ENCODE data around the gene MAN1A2. TPM values are rescaled to one million over a fixed set of nuclear protein-coding genes. Genes with fewer than 3 reads are reported as not detected.
A peak's percentile ranks its signal among the peaks of the same experiment; 100 is the strongest.

MAN1A2 gene
- polyA plus RNA-seq, 3 donors, result 4.0 to 10.5 (median 7.2) TPM

GRCh38 chr1:117534995-117535467, 167.8 kb downstream of the MAN1A2 start:
- TF ChIP-seq CTCF (IDR thresholded peaks at IDR 0.05), result peak; percentile 75
- H3K27ac ChIP-seq (ENCODE audit: low read depth in 1 of 2, low read length in 2 of 2), result no peak overlapping the region
- H3K27me3 ChIP-seq (ENCODE audit: control insufficient read depth in 2 of 2, insufficient read depth in 2 of 2, low read length in 2 of 2), result no peaks in the 10 kb centered on the region
- H3K4me1 Mint-ChIP-seq, result peaks cover 1% of the 10 kb centered on the region
- no peak overlapping the region for H2AFZ ChIP-seq (ENCODE audit: insufficient read depth, low read depth, low read length, poor library complexity, severe bottlenecking)
- intact Hi-C loops (cut with micrococcal nuclease), result no loop called here
- peaks cover 0 to 2% (median 1%) of the 10 kb centered on the region in 3 donors for H3K27me3 Mint-ChIP-seq (ENCODE audit: low read depth in 3 of 3)
- no peaks in the 10 kb centered on the region for H3K79me2 ChIP-seq (ENCODE audit: insufficient read depth, low read length)
- no peaks in the 10 kb centered on the region for H3K36me3 Mint-ChIP-seq
- H3K4me2 ChIP-seq (replicated peaks; ENCODE audit: extremely low read depth, low read length, poor library complexity, severe bottlenecking), result no peak overlapping the region
- H3K9me3 ChIP-seq (replicated peaks in 1 of 2; ENCODE audit: control insufficient read depth in 1 of 2, insufficient read depth in 1 of 2, low read length in 2 of 2), result no peaks in the 10 kb centered on the region
- no peak overlapping the region for H3K27ac Mint-ChIP-seq
- no peaks in the 10 kb centered on the region for H3K4me1 ChIP-seq (ENCODE audit: control insufficient read depth in 1 of 2, insufficient read depth in 2 of 2, low read length in 2 of 2)
- no peak overlapping the region for H3K9ac ChIP-seq (ENCODE audit: insufficient read depth, low read length, poor library complexity, severe bottlenecking)
- no peaks in the 10 kb centered on the region for H4K20me1 ChIP-seq (ENCODE audit: insufficient read depth, low read length)
- no peak overlapping the region for H3K4me3 ChIP-seq (replicated peaks in 1 of 3; ENCODE audit: low read depth in 2 of 3, low read length in 3 of 3)
- no peaks in the 10 kb centered on the region for H3K36me3 ChIP-seq (replicated peaks in 1 of 2; ENCODE audit: control insufficient read depth in 1 of 2, insufficient read depth in 2 of 2, low read length in 2 of 2)
- 25% methylated on average over 1 of the region's 6 CpGs for WGBS (ENCODE audit: insufficient coverage)
- H3K4me3 Mint-ChIP-seq, result no peak overlapping the region
- DNase-seq, result peak; percentile 13 to 32 (median 29)
- no peaks in the 10 kb centered on the region for H3K9me3 Mint-ChIP-seq

GRCh38 chr1:117535821-117536220, 168.6 kb downstream of the MAN1A2 start:
- H3K4me2 ChIP-seq (replicated peaks; ENCODE audit: extremely low read depth, low read length, poor library complexity, severe bottlenecking), result no peak overlapping the region
- H2AFZ ChIP-seq (ENCODE audit: insufficient read depth, low read depth, low read length, poor library complexity, severe bottlenecking), result no peak overlapping the region
- TF ChIP-seq CTCF (IDR thresholded peaks at IDR 0.05), result no peak
- H3K4me3 Mint-ChIP-seq, result no peak overlapping the region
- no peak overlapping the region for H3K27ac ChIP-seq (ENCODE audit: low read depth in 1 of 2, low read length in 2 of 2)
- no peak overlapping the region for H3K9ac ChIP-seq (ENCODE audit: insufficient read depth, low read length, poor library complexity, severe bottlenecking)
- no peaks in the 10 kb centered on the region for H3K4me1 ChIP-seq (ENCODE audit: control insufficient read depth in 1 of 2, insufficient read depth in 2 of 2, low read length in 2 of 2)
- intact Hi-C loops (cut with micrococcal nuclease), result no loop called here
- peaks cover 1% of the 10 kb centered on the region for H3K4me1 Mint-ChIP-seq
- H3K36me3 ChIP-seq (replicated peaks in 1 of 2; ENCODE audit: control insufficient read depth in 1 of 2, insufficient read depth in 2 of 2, low read length in 2 of 2), result no peaks in the 10 kb centered on the region
- no peak overlapping the region for H3K27ac Mint-ChIP-seq
- peaks cover 0 to 2% (median 1%) of the 10 kb centered on the region in 3 donors for H3K27me3 Mint-ChIP-seq (ENCODE audit: low read depth in 3 of 3)
- no peak for DNase-seq
- H3K9me3 ChIP-seq (replicated peaks in 1 of 2; ENCODE audit: control insufficient read depth in 1 of 2, insufficient read depth in 1 of 2, low read length in 2 of 2), result no peaks in the 10 kb centered on the region
- no peaks in the 10 kb centered on the region for H3K79me2 ChIP-seq (ENCODE audit: insufficient read depth, low read length)
- no peak overlapping the region for H3K4me3 ChIP-seq (replicated peaks in 1 of 3; ENCODE audit: low read depth in 2 of 3, low read length in 3 of 3)
- H4K20me1 ChIP-seq (ENCODE audit: insufficient read depth, low read length), result no peaks in the 10 kb centered on the region
- H3K9me3 Mint-ChIP-seq, result no peaks in the 10 kb centered on the region
- H3K36me3 Mint-ChIP-seq, result no peaks in the 10 kb centered on the region
- 82% methylated on average over 6 of the region's 6 CpGs for WGBS (ENCODE audit: insufficient coverage)
- no peaks in the 10 kb centered on the region for H3K27me3 ChIP-seq (ENCODE audit: control insufficient read depth in 2 of 2, insufficient read depth in 2 of 2, low read length in 2 of 2)
